G401 (cell line): ENCODE data around the gene KRTAP10-7. TPM values are rescaled to one million over a fixed set of nuclear protein-coding genes. Genes with fewer than 3 reads are reported as not detected.
"Not testable (repeated sequence)": the region's sequence is repeated elsewhere in the genome, so short reads cannot be mapped to it uniquely, and the experiment has no call there.

ENCODE experiments used
- DNase-seq: peaks from one replicate; pipeline ENCODE4 v3.0.0-alpha.2; 2015; ENCODE audit warnings: low spot score
- in situ Hi-C: cut with HindIII; loops from 2 replicates; pipeline ENCODE4 v1.10.0; 2016; ENCODE audit warnings: low sequenced_read_pairs, mixed read lengths
- total RNA-seq: library from RNA; depleted of rRNA; stranded (reverse); fragments of >200 nt; shearing (Covaris generic); gene quantifications from 2 replicates; pipeline ENCODE4 v1.2.3, GENCODE V29; 2014; rRNA removed

KRTAP10-7 gene, protein sequence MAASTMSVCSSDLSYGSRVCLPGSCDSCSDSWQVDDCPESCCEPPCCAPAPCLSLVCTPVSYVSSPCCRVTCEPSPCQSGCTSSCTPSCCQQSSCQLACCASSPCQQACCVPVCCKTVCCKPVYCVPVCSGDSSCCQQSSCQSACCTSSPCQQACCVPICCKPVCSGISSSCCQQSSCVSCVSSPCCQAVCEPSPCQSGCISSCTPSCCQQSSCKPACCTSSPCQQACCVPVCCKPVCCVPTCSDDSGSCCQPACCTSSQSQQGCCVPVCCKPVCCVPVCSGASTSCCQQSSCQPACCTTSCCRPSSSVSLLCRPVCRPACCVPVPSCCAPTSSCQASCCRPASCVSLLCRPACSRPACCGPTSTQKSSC
- total RNA-seq = not detected in 2 replicates

DNA sequence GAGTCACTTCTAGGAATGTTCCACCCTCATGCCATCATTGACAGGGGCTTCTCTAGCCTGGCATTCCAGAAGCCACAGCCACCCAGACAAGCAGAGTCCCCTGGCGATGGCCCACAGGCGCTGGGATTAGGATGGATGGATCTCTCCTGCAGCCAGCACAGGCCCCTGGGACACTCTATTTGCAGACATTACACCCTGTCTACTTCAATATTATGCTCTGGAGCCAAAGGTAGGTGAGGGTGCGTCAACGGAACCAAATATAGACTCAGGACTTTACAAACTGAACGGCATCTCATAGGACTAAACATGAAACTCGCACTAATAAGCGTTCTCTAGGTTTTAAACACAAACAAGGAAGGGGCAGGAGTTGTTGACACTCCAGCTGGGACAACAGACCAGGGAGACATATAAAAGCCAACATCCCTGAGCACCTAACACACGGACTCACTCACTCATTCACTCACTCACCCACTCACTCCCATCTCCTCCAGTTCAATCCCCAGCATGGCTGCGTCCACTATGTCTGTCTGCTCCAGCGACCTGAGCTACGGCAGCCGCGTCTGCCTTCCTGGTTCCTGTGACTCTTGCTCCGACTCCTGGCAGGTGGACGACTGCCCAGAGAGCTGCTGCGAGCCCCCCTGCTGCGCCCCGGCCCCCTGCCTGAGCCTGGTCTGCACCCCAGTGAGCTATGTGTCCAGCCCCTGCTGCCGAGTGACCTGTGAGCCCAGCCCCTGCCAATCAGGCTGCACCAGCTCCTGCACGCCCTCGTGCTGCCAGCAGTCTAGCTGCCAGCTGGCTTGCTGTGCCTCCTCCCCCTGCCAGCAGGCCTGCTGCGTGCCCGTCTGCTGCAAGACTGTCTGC, at the start of gene KRTAP10-7:
Gene KRTAP10-7 (plus strand): TSS at position 480 of the 861 bp plus-strand sequence. CDS start 25 bp downstream, at position 505.
- DNase-seq, in situ Hi-C loops: not testable (repeated sequence)

DNA sequence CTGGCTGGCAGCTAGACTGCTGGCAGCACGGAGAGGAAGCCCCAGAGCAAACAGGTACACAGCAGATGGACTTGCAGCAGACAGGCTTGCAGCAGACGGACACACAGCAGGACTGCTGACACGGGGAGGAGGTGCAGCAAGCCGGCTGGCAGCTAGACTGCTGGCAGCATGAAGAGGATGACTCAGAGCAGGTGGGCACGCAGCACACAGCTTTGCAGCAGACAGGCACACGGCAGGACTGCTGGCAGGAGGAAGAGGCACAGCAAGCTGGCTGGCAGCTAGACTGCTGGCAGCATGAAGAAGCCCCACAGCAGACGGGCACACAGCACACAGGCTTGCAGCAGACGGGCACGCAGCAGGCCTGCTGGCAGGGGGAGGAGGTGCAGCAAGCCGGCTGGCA, 49.6 kb upstream of the KRTAP10-7 start:
- DNase-seq = peak; percentile 35
- in situ Hi-C loops = no loop called here

DNA sequence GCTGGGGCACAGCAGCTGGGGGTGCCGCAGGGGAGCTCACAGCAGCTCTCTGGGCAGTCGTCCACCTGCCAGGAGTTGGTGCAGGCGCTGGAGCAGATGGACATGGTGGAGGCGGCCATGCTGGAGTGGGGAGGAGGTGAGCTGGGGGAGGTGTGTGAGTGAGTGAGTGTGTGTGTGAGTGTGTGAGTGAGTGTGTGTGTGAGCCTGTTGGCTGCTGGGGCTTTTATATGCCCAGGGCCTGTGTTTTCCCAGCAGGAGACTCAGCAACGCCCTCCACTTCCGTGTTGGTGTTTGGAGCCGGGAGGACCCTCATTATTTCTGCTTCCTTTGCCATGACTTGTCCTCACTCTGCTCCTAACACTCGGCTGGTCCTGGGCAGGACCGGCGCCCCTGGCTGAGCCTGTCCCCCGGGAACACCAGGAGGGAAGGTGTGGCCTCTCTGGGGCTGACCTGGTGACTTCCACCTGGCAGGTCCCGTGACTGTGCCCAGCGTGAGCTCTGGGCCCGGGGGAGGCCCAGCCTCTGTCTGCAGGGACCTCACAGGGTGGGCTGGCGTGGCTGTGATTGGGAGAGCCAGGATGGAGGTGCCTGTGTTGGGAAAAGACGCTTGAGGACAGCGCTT, 48.9 kb upstream of the KRTAP10-7 start, which contains the start of gene KRTAP10-2:
Gene KRTAP10-2 (minus strand): TSS at position 166 of the 622 bp plus-strand sequence. CDS start 47 bp downstream, at position 119.
- no peak for DNase-seq
- in situ Hi-C loops = no loop called here

DNA sequence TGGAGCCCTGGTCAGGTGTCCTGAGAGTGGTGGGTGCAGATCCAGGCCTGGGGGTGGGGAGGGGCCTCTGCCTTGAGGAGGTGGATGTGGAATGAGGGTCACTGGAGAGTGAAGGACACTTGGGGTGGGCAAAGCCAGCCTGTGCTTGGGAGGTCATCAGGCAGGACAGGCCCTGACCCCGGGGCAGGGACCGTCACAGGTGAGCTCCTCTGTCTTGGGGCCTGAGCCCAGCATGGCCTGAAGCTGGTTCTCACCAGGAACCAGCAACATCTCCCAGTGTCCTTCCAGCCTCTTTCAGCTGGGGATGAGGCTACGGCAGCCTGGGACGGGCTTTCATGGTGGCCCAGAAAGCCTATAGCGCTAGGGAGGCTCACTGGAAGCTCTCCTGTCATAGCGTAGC, 48.3 kb upstream of the KRTAP10-7 start:
- in situ Hi-C loops = no loop called here
- no peak for DNase-seq

DNA sequence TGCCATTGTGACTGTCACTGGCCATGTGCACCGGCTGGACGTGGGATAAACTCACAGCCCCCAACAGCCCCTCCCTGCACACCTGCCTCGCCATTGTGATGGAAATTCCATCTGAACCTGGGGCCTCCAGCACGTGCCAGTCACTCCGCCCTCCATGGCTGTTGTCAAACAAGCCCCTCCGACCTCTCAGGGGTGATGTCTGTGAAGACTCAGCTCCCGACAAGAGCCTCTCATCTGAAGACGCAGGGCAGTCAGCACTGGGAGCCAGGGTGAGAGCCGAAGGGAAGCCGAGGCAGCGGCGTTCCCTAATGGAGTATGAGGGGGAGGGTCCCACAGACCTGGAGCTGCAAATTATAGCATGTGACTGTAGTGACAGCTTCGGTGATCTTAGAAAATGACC, 47.7 kb upstream of the KRTAP10-7 start:
- in situ Hi-C loops = no loop called here
- no peak for DNase-seq

DNA sequence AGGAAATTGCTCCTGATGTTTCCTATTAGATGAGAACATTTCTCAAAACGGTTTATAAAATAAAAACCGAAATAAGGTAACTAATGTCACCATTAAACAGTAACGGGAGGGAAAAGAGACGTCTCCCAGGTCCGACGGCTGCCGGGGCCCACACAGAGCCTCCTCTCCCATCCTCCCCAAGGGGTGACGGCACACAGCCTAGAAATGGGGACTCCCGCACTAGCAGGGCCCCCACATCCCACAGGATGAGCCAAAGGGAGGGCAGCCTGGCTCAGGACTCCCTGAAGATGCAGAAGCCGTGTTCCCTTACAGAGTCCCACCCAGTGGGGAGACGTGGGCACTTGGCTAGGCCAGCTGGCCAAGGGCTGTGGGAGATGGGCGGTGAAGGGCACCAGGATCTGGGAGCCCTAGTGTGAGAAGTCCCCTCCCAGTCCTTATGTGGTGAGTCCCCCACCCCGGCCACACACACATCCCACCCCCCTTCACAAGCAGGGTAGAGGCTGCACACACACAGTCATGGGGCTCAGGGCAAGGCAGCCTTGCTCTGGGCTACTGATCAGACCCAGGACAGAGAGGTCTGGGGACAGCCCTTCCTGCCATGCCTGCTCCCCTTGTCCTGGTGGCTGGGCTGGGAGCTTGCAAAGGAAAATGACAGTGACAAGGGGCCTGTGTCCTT, 45.1 kb upstream of the KRTAP10-7 start:
- no peak for DNase-seq

DNA sequence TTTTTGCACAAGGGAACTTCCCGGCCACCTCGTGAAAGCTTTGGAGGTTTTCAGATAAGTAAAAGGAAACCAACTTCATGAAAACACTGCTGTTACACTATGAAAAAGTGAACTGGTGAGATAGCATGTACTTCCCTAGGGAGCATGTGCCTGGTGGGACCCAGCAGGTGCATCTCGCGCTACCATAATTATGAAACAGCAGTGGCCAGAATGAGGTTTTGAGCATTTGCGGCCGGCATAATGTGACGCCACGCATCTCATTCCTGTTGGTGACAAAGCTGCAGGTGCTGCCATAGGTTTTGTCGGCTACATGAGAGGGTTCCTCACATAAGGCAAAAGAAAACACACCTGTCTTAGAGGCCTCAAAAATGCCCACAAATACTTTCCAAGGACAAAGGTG, 43.5 kb upstream of the KRTAP10-7 start:
- no peak for DNase-seq
- in situ Hi-C loops = no loop called here

More for the DNA sequence above, 45.1 kb upstream of the KRTAP10-7 start:
- in situ Hi-C loops = no loop called here

DNA sequence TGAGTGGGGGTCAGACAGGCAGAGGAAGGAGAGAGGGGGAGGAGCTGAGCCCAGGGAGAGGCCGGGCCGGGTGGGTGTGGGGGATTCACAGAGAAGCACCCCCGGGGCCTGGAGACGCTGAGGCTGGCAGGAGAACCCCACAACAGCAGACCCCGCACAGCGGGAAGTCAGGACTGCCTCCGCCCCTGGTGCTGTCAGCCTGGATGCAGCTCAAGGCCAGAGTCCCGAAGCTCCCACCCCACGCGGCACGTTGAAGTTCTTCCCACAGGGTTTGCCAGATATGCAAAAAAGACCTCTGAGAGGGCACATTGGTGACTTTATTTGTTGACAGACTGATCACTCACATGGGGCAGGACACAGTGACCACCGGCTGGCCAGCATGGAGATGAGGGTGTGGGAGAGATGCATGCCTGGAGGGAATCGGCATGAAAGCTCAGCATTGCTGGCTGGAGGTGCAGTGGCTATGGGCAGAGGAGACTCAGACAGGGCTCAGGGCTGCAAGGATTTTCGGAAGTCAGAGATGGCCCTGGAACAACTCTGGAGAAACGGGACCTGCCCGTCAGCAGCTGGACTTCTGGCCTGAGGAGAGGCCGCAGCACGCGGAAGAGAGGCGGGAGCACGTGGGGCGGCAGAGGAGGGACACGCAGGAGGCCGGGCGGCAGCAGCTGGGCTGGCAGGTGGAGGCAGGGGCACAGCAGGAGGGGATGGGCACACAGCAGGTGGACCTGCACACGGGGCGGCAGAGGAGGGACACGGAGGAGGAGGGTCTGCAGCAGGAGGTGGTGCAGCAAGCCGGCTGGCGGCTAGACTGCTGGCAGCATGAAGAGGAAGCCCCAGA, 42.7 kb upstream of the KRTAP10-7 start:
- no peak for DNase-seq

DNA sequence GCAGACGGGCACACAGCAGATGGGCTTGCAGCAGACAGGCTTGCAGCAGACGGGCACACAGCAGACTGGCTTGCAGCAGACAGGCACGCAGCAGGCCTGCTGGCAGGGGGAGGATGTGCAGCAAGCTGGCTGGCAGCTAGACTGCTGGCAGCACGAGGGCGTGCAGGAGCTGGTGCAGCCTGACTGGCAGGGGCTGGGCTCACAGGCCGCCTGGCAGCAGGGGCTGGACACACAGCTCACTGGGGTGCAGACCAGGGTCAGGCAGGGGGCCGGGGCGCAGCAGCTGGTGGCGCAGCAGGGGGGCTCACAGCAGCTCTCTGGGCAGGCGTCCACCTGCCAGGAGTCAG, 42.1 kb upstream of the KRTAP10-7 start:
- DNase-seq, in situ Hi-C loops: not testable (repeated sequence)

More for the DNA sequence above, 42.7 kb upstream of the KRTAP10-7 start:
- in situ Hi-C loops = no loop called here

DNA sequence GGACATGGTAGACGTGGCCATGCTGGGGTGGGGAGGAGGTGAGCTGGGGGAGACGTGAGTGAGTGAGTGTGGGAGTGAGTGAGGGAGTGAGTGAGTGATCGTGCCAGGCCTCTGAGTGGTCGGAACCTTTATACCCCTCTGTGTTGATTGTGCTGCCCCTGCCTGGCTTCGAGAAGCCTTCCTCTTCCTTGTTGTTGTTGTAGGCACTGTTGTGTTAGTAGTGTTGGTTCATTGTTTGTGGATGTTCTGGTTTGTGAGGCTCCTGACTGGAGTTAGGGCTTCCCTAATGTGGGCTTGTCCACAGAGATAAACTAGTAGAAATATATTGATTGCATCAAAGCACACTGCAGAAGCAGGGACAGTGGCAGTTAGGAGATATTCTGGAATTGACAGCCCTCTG, 41.7 kb upstream of the KRTAP10-7 start, which contains the start of gene KRTAP10-3:
Gene KRTAP10-3 (minus strand): TSS at position 101 of the 400 bp plus-strand sequence. CDS start 80 bp downstream, at position 21.
- in situ Hi-C loops = no loop called here
- no peak for DNase-seq

DNA sequence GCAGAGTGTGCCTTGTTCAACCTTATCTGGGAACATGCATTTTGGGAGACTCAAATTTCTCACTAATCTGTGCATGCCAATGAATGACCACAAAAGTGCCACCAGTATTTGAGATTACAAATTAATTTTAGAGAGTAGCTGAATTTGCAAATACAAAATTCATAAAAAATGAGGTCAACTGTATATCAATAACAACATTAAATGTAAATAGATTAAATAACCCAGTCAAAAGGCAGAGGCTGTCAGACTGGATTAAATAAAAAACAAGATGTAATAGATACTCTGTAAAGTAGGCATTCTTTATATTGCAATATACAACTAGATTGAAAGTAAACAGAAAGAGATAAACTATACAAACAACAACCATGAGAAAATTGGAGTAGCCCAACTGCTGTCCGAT, 36.3 kb upstream of the KRTAP10-7 start:
- DNase-seq = no peak
- in situ Hi-C loops = no loop called here

DNA sequence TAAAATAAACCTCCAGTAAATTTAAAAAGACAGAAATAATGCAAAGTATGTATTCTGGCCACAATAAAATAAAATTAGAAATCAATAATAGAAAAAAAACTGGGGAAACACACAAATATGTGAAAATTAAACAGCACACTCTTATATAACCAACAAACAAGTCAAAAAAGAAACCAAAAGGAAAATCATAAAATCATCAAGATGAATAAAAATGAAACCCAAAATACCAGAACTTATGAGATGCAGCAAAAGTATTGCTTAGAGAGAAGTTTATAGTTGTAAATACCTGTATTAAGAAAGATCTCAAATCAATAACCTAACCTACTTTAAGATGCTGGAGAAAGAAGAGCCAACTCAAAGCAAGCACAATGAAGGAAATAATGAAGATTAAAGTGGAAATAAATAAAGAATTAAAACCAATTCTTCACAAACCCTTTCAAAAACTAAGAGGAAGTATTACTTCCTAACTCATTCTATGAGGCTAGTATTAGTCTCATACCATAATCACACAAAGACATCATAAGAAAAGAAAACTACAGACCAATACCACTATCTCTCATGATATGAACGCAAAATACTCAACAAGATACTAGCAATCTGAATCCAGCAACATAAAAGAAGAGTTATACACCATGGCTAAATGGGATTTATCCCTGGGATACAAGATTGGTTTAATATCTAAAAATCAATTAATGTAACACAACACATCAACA, 35.4 kb upstream of the KRTAP10-7 start:
- in situ Hi-C loops = no loop called here
- DNase-seq = no peak

DNA sequence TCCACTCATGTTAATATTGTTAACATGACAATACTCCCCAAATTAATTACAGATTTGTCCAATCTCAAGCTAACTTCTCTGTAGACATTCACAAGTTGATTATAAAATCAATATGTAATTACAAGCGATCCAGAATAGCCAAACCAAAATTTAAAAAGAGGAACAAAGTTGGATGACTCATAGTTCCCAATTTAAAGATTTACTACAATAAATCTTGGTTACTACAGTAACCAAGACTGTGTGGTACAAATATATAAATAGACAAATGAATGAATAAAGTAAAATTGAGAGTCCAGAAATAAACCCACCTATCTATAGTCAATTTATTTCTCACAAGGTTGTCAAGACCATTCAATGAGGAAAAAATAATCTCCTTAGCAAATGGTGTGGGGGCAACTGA, 34.0 kb upstream of the KRTAP10-7 start:
- no peak for DNase-seq
- in situ Hi-C loops = no loop called here

DNA sequence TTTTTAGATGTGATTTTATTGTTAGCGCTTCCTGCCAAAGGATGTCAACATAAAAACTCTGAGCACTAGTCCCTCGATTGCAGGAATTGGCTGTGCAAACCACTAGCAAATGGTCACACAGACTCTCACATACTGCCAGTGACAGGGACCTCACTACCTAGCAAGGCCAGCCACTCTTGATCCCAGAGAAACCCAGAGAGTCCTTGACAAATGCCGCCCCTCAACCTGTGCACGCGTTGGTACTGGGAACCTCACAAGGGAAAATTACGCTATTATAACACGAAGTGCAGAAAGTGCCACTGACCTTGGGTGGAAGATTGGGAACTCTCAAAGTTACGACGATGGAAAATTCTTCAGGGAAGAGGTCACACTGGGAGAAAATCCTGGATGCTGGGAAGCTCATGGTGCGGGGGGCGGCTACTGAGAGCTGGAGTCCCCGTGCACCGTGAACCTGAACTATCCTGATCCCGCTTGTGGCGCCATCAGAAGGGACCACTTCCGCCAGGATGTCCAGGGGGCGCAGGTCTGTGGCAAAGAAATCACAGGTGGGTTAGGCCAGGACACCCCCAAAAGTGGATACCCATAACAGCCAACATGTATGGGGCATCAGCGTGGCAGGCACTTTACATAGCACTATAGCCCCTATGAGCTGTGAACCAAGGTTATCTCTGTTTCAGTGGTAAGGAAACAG, 32.8 kb upstream of the KRTAP10-7 start:
- DNase-seq = no peak
- in situ Hi-C loops = no loop called here

DNA sequence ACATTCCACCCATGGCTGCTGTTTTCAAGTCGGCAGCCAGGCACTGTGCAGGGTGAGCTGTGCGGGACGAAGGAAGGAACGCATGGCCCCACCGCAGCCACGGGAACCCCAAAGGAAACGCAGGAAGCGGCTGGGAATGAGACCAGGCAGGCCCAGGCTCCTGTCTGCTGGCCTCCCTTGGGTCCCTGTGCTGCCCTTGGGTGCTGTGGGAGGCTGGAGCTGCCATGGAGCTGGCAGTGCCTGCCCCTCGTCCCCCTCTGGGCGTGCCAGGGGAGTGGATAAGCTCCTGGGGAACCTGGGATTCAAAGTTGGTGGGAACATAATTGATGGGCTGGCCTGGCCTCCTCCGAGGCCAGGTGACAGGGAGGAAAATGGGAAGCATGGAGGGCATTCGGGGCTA, 32.1 kb upstream of the KRTAP10-7 start:
- DNase-seq = no peak
- in situ Hi-C loops = no loop called here

DNA sequence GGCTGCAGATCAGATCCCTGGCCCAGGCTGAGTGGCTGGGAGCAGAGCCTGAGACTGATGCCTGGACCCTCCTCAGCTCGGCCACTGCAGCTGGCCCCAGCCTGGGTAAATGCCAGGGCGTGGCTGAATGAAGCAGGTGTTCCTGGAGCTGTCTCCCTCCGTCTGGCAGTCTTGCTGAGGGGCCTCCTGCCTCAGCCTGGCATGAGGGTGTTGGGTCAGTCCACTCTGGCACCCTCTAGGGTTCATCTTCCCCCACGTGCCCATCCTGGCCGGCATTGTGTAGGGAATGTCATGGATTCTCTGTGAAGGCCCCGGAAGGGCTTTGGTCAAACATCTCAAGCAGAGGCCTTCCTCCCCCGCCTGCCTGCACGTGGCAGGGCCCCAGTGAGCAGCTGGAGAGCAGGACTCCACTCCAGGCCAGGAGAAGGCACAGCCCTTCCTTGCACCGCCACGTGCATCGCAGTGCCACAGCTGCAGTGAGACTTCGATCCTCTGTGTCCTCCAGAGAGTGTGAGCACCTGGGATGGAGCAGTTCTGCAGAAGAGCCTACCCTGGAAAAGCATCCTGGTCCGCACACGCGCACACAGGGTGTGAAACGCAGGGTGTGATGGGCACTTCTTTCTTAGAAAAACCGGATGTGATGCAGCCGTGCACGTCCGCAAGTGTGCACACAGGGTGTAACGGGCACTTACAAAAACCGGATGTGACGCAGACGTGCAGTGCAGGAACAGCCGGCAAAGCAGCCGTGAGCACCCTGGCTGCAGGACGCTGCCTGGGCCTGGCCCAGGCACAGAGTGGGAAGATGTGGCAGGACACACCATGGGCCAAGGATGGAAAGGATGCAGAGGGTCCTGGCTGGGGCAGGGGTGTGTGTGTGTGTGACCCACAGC, 31.5 kb upstream of the KRTAP10-7 start:
- in situ Hi-C loops = no loop called here
- DNase-seq = no peak
